ENCODE results near the gene OSBPL5.
A peak's percentile ranks its signal among the peaks of the same experiment; 100 is the strongest.

The OSBPL5 gene

GRCh38 chr11:3165152-3165705 is at the start of gene OSBPL5:
Gene OSBPL5, minus strand, starts transcription at chr11:3165310. Its CDS starts 36,162 bp downstream, at chr11:3129148.
- peak; percentile 84 for DNase-seq

GRCh38 chr11:3214420-3214699 is 49.2 kb upstream of the OSBPL5 start:
- DNase-seq: peak; percentile 10

GRCh38 chr11:3213659-3214419 is 48.7 kb upstream of the OSBPL5 start:
- DNase-seq: peak; percentile 10

- no peak for DNase-seq
Measured at GRCh38 chr11:3208272-3208671, 43.2 kb upstream of the OSBPL5 start.

GRCh38 chr11:3207526-3208189 is 42.5 kb upstream of the OSBPL5 start:
- no peak for DNase-seq

- no peak for DNase-seq
Measured at GRCh38 chr11:3206922-3207204, 41.8 kb upstream of the OSBPL5 start.

GRCh38 chr11:3206156-3206921 is 41.2 kb upstream of the OSBPL5 start:
- DNase-seq: no peak

- DNase-seq: peak; percentile 29
Measured at GRCh38 chr11:3205261-3206155, 40.4 kb upstream of the OSBPL5 start.

GRCh38 chr11:3204141-3205015 is 39.3 kb upstream of the OSBPL5 start:
- peak; percentile 15 for DNase-seq

GRCh38 chr11:3203221-3204043 is 38.3 kb upstream of the OSBPL5 start:
- peak; percentile 29 for DNase-seq

GRCh38 chr11:3202759-3203158 is 37.6 kb upstream of the OSBPL5 start:
- peak; percentile 15 for DNase-seq

- DNase-seq: no peak
Measured at GRCh38 chr11:3202305-3202704, 37.2 kb upstream of the OSBPL5 start.

GRCh38 chr11:3201677-3202181 is 36.6 kb upstream of the OSBPL5 start:
- peak; percentile 19 for DNase-seq

GRCh38 chr11:3201112-3201581 is 36.0 kb upstream of the OSBPL5 start:
- peak; percentile 25 for DNase-seq

- peak; percentile 24 for DNase-seq
Measured at GRCh38 chr11:3200388-3201111, 35.4 kb upstream of the OSBPL5 start.

GRCh38 chr11:3199537-3200295 is 34.6 kb upstream of the OSBPL5 start:
- DNase-seq: no peak

GRCh38 chr11:3198815-3199214 is 33.7 kb upstream of the OSBPL5 start:
- DNase-seq: no peak

- DNase-seq: peak; percentile 24
Measured at GRCh38 chr11:3197878-3198528, 32.9 kb upstream of the OSBPL5 start.
